BJ (cell line): ENCODE data around the gene CUBN. TPM values are rescaled to one million over a fixed set of nuclear protein-coding genes. Genes with fewer than 3 reads are reported as not detected.

ENCODE experiments used
- CTCF ChIA-PET: fragments of 350-600 bp; formaldehyde crosslinking; extraction: SDS; loops from one replicate; lab custom pipeline; 2021; ENCODE audit warnings: antibody characterized with exemption, inconsistent platforms; lab: Yijun Ruan, JAX
- POLR2A ChIA-PET: fragments of 300-600 bp; sonication (Branson Sonifier 250); formaldehyde crosslinking; extraction: SDS; loops from one replicate; lab custom pipeline; 2021; ENCODE audit warnings: antibody characterized with exemption; lab: Charles Lee
- DNase-seq: peaks from one replicate; pipeline ENCODE4 v3.0.0-alpha.2; 2011; ENCODE audit warnings: low read depth
- H3K27me3 ChIP-seq: 2 replicates; pipeline ENCODE4 v1.6.0; 2011; ENCODE audit warnings: low read length; ENCODE audit not compliant: control insufficient read depth, insufficient read depth
- H3K36me3 ChIP-seq: 2 replicates; pipeline ENCODE4 v1.5.1; 2011; ENCODE audit warnings: low read length; ENCODE audit not compliant: control insufficient read depth, insufficient read depth
- H3K4me3 ChIP-seq: 2 replicates; pipeline ENCODE4 v1.5.1; 2011; ENCODE audit warnings: low read depth, mild to moderate bottlenecking, control low read depth, low read length
- CTCF ChIP-seq: IDR thresholded peaks from 2 replicates; pipeline ENCODE4 v1.5.1; 2011; ENCODE audit warnings: low read depth, mild to moderate bottlenecking, control low read depth, inconsistent platforms, low read length, moderate library complexity; ENCODE audit not compliant: insufficient read depth
- polyA plus RNA-seq: library from polyadenylated mRNA; depleted of rRNA; stranded (reverse); fragments of >200 nt; gene quantifications from 2 replicates; pipeline ENCODE4 v1.2.3, GENCODE V29; 2011

Gene CUBN
- polyA plus RNA-seq, 1 experiment: 0.39 TPM

GRCh38 chr10:16853201-16853600, 276.4 kb downstream of the CUBN start:
- peak; percentile 51 for TF ChIP-seq CTCF
- POLR2A ChIA-PET: interaction anchor here (0.6 kb wide), 2 partner anchors 37 to 600 kb away, joined by 3 to 4 read pairs; no protein-coding TSS in a partner anchor
- Histone ChIP-seq H3K36me3 (no peaks in the 10 kb centered on the region), H3K4me3 (no peak overlapping the region), H3K27me3 (no peaks in the 10 kb centered on the region)
- CTCF ChIA-PET: interaction anchor here (0.8 to 2.8 kb wide), 19 partner anchors 9 to 415 kb away, joined by 3 to 9 read pairs (median 4); partner anchors contain the start of gene TRDMT1
- no peak for DNase-seq

- DNase-seq: no peak
- POLR2A ChIA-PET: interaction anchor here (0.6 kb wide), 1 partner anchor 600 kb away, joined by 4 read pairs; no protein-coding TSS in a partner anchor
- Histone ChIP-seq H3K36me3 (no peaks in the 10 kb centered on the region), H3K27me3 (no peaks in the 10 kb centered on the region), H3K4me3 (no peak overlapping the region)
- CTCF ChIA-PET: interaction anchor here (0.8 to 2.8 kb wide), 15 partner anchors 10 to 408 kb away, joined by 3 to 9 read pairs (median 4); partner anchors contain the start of gene TRDMT1
- TF ChIP-seq CTCF: no peak
These were observed 277.0 kb downstream of the CUBN start for GRCh38 chr10:16852624-16853023.

GRCh38 chr10:16848562-16849154, 281.0 kb downstream of the CUBN start:
- TF ChIP-seq CTCF: no peak
- ChIA-PET CTCF (interaction anchor here (1.0 to 1.4 kb wide), 4 partner anchors 15 to 581 kb away, joined by 3 to 4 read pairs (median 3); no protein-coding TSS in a partner anchor), POLR2A (no interaction called here)
- Histone ChIP-seq H3K27me3 (no peaks in the 10 kb centered on the region), H3K4me3 (no peak overlapping the region), H3K36me3 (no peaks in the 10 kb centered on the region)
- no peak for DNase-seq

- H3K27me3 ChIP-seq: no peaks in the 10 kb centered on the region
- no peak for DNase-seq
- no peak overlapping the region for H3K4me3 ChIP-seq
- H3K36me3 ChIP-seq: no peaks in the 10 kb centered on the region
- ChIA-PET CTCF (interaction anchor here (1.0 kb wide), 1 partner anchor 9 kb away, joined by 4 read pairs; no protein-coding TSS in a partner anchor), POLR2A (no interaction called here)
- TF ChIP-seq CTCF: no peak
These were observed 282.0 kb downstream of the CUBN start for GRCh38 chr10:16847644-16848043.

- Histone ChIP-seq H3K36me3 (no peaks in the 10 kb centered on the region), H3K4me3 (no peak overlapping the region), H3K27me3 (no peaks in the 10 kb centered on the region)
- no peak for TF ChIP-seq CTCF
- ChIA-PET POLR2A (interaction anchor here (0.5 kb wide), 1 partner anchor 374 kb away, joined by 3 read pairs; no protein-coding TSS in a partner anchor), CTCF (interaction anchor here (0.8 to 1.8 kb wide), 7 partner anchors 8 to 412 kb away, joined by 3 to 11 read pairs (median 4); partner anchors contain the start of gene TRDMT1)
- DNase-seq: no peak
These were observed 284.4 kb downstream of the CUBN start for GRCh38 chr10:16845248-16845647.
